Fibroblast of peridontal ligament (primary cell): ENCODE data around the gene BANP.
"Not testable (repeated sequence)": the region's sequence is repeated elsewhere in the genome, so short reads cannot be mapped to it uniquely, and the experiment has no call there.

Experiments
- DNase-seq: peaks from one replicate; pipeline ENCODE4 v3.0.0-alpha.2; 2010; ENCODE audit errors: extremely low read depth

Gene BANP

DNA sequence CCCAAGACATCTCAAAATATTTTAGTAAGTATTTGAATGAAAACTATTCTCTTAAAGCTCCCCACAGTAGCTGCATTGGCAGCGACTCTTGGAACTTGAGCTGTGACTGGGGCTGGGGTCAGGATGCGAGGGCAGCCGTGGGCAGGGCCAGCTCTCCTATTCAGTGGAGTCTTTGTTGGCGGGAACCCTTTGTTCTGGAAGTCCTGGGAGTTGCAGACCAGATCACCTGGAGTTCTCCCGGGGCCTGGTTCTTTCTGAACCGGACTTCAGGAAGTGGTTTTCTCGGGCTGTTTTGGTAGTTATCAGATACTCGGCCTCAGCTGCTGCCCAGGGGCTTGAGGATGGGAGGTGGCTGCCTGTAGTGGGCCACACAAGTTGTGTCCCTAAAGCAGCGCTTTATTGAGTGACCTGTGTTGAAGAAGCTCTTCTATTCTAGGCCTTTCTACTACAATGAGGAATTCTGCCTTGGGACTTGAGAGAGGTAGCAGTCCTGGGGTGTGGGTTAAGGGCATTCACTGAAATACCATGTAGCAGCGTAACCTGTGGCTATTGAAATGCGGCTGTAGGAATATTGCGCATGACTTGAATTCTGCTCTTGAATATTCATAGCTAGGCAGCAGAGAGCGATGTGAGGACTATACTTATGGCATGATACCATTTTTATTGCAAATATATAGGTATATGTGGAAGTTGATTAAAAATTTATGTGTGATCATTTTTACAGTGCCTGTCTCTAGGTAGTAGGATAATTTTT, 77.1 kb downstream of the BANP start:
- DNase-seq: not testable (repeated sequence)

- DNase-seq: no peak
Measured at GRCh38 chr16:88030498-88030897, 79.3 kb downstream of the BANP start.

- DNase-seq: not testable (repeated sequence)
Measured at GRCh38 chr16:88030961-88031360, 79.7 kb downstream of the BANP start.

DNA sequence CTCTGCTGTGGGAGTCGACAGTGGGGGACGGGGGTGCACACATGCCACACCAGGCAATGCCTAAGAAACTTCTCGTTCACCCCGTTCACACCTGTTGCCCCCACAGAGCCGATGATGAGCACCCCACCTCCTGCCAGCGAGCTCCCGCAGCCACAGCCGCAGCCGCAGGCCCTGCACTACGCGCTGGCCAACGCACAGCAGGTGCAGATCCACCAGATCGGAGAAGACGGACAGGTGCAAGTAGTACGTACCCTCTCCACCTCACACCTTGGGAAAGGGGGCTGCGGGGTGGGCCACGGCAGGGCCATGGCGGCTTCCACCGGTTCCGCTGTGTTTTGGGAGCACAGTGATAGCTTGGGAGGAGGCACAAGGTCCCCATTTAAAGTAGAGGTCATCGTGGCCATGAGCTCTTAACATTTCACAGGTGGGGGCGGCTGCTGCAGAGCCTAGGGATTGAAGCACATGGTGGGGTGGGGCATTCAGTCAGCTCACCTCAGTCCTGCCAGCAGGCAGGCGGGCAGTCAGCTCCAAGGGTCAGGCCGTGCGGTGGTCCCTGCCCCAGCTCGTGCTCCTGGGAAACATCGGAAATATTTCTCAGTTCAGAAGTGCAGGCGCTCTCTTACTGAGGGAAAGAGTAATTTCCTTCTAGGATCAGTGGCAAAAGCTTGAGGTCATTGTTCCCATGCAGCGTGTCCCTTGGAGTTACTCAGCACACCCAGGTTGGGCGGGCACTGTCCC, 81.9 kb downstream of the BANP start:
- DNase-seq: not testable (repeated sequence)

GRCh38 chr16:88034770-88035169, 83.5 kb downstream of the BANP start:
- no peak for DNase-seq

- no peak for DNase-seq
Measured at GRCh38 chr16:88035292-88035691, 84.1 kb downstream of the BANP start.

- DNase-seq: not testable (repeated sequence)
Measured at GRCh38 chr16:88035884-88036639, 84.8 kb downstream of the BANP start.

- DNase-seq: not testable (repeated sequence)
Measured at GRCh38 chr16:88036640-88036996, 85.4 kb downstream of the BANP start.

- not testable (repeated sequence) for DNase-seq
Measured at GRCh38 chr16:88037359-88037758, 86.1 kb downstream of the BANP start.

GRCh38 chr16:88037876-88038525, 86.8 kb downstream of the BANP start:
- not testable (repeated sequence) for DNase-seq

- DNase-seq: not testable (repeated sequence)
Measured at GRCh38 chr16:88038526-88038908, 87.3 kb downstream of the BANP start.

- no peak for DNase-seq
Measured at GRCh38 chr16:88039591-88039990, 88.4 kb downstream of the BANP start.

DNA sequence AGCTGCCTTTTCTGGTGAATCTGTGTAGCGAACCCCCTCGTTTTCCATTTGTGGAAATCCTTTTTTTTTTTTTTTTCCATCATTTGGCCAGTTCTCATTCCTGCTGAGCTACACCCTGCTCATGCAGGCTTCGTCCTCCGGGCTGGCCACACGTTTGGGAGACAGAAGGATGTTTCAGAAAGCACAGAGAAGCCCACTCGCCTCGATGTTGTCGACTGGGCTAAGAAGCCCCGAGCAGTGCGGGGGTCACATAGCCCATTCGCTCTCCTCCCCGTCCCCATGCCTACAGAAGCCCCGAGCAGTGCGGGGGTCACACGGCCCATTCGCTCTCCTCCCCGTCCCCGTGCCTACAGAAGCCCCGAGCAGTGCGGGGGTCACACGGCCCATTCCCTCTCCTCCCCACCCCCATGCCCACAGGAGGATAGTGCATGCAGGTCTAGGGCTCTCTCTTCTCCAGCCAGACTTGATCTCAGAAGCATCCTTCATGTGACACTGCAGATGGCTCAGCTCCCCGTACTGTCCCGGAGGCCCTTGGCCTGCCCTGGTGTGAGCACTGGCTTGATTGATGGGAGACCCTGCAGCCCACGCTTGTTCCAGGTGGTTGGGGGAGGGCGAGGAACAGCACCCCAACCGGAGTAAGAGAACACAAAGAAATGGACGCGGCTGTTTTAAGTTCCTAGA, 89.1 kb downstream of the BANP start:
- DNase-seq: not testable (repeated sequence)

- DNase-seq: not testable (repeated sequence)
Measured at GRCh38 chr16:88040877-88041244, 89.6 kb downstream of the BANP start.

GRCh38 chr16:88041506-88041905, 90.3 kb downstream of the BANP start:
- DNase-seq: not testable (repeated sequence)

GRCh38 chr16:88041986-88042562, 90.8 kb downstream of the BANP start:
- not testable (repeated sequence) for DNase-seq

DNA sequence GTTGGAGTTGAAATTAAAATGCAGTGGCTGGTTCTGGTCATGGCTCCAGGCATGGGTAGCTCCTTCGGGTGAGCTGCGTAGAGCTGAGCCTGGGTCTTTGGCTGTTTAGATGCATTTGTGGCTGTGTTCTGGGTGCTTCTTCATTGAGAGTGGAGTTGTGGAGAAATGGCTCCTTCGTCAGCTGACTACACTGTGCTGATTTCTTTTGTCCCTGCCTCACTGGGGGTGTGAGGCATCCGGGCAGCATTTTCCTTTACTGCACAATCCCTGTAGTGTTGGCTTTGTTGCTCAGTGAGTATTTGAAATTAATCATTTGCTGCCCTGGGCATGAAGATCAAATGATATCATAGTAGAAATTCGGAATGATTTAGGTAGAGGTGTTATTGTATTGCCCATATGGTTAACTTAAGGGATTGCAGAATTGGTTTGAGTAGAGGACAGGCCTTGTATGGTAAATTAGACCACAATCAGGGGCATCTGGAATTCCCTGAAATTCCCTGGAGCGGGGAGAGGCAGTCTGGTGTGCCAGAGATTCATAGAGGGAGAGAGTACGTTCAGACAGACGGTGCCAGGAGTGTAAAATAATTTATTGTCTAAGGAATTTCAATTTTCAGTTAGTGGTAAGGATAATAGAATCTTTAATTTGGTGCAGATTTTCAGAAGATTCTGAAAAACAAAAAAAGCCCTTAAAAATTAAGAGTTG, 92.1 kb downstream of the BANP start:
- DNase-seq: not testable (repeated sequence)

DNA sequence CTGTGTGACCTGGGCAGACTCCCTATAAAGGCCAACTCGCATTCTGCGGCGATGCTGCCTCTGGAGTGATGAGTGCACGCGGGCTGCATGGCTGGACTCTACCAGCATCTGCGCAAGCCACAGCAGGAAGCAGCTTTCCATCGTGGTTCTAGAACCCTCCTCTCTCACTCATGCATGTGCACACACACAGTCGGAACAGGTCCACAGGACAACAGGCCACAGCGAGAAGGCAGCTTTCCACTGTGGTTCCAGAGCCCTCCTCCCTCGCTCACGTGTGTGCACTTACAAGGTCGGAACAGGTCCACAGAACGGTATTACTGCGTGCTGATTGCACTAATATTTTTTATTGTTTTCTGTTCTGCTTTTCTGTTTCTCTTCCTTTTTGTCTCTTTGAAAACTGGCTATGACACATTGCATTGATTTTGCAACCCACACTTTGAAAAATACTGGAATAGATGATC, 92.9 kb downstream of the BANP start:
- not testable (repeated sequence) for DNase-seq

DNA sequence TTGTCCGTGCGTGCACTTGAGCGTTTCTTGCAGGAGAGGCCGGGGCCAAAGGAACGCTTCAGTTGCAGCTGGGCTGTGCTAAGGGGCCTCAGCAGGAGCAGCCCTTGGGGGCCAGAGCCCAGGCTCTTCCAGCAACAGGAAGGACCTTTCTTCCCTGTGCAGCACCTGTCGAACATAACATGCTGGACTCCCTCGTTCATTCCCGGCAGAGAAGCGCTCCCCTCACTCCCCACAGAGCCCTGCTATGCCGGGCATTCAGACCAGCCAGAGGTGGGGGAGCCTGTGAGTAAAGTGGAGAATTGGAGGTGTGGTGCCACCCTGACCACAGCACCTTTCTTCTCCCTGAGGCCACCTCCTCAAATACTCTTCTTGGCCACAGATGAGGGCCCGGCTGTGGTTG, 94.1 kb downstream of the BANP start:
- not testable (repeated sequence) for DNase-seq

GRCh38 chr16:88045820-88046303, 94.6 kb downstream of the BANP start:
- no peak for DNase-seq
